HL-60 (cell line): ENCODE data around the gene PFN2.

Source experiments
- CTCF ChIP-seq: IDR thresholded peaks from one replicate; pipeline ENCODE4 v1.5.1; 2011; ENCODE audit warnings: low read length, control low read depth, inconsistent platforms; ENCODE audit not compliant: insufficient read depth
- POLR2AphosphoS5 ChIP-seq: IDR thresholded peaks from 2 replicates; pipeline ENCODE4 v1.6.1; 2012; ENCODE audit warnings: low read depth
- TF ChIP-seq, protein P1 (sequence below): IDR thresholded peaks from 2 replicates; pipeline ENCODE4 v1.6.1; 2012; ENCODE audit warnings: low read depth; ENCODE audit not compliant: insufficient replicate concordance

DNA sequence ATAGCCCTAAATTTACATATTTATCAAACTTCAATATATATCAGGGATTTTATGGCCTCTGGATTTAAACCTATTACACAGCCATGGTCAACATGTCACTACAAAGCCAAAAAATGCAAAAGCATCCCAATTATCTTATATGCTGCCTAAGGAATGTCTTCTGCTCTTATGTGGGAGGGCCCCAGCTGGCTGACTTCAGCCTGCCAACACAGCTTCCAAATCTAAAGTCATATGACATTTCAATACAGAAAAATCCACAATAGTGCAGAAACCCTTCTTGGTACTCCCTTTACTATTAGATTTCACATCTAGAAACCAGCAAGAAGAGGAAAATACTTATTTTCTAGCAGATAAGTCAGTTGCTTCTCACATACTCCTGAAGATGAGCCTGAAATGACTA lies 6.4 kb downstream of the PFN2 start:
- no peak for TF ChIP-seq CTCF
- TF ChIP-seq POLR2AphosphoS5, result no peak
- TF ChIP-seq, protein P1, sequence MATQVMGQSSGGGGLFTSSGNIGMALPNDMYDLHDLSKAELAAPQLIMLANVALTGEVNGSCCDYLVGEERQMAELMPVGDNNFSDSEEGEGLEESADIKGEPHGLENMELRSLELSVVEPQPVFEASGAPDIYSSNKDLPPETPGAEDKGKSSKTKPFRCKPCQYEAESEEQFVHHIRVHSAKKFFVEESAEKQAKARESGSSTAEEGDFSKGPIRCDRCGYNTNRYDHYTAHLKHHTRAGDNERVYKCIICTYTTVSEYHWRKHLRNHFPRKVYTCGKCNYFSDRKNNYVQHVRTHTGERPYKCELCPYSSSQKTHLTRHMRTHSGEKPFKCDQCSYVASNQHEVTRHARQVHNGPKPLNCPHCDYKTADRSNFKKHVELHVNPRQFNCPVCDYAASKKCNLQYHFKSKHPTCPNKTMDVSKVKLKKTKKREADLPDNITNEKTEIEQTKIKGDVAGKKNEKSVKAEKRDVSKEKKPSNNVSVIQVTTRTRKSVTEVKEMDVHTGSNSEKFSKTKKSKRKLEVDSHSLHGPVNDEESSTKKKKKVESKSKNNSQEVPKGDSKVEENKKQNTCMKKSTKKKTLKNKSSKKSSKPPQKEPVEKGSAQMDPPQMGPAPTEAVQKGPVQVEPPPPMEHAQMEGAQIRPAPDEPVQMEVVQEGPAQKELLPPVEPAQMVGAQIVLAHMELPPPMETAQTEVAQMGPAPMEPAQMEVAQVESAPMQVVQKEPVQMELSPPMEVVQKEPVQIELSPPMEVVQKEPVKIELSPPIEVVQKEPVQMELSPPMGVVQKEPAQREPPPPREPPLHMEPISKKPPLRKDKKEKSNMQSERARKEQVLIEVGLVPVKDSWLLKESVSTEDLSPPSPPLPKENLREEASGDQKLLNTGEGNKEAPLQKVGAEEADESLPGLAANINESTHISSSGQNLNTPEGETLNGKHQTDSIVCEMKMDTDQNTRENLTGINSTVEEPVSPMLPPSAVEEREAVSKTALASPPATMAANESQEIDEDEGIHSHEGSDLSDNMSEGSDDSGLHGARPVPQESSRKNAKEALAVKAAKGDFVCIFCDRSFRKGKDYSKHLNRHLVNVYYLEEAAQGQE, result no peak
